GM23248 (cell line): ENCODE measurements around the gene ARMC10.

Experiments used
- EZH2 ChIP-seq: fragments of 200-600 bp; sonication (generic); IDR thresholded peaks from 2 replicates; pipeline ENCODE4 v1.6.1; 2018; ENCODE audit warnings: antibody characterized with exemption, mild to moderate bottlenecking; ENCODE audit not compliant: insufficient read depth, poor library complexity, severe bottlenecking
- EZH2phosphoT487 ChIP-seq: fragments of 200-600 bp; sonication (generic); IDR thresholded peaks from 2 replicates; pipeline ENCODE4 v1.6.1; 2018; ENCODE audit warnings: antibody characterized with exemption, moderate library complexity, mild to moderate bottlenecking, low read depth; ENCODE audit not compliant: insufficient read depth

GRCh38 chr7:103143868-103144267, 68.9 kb downstream of the ARMC10 start:
- TF ChIP-seq EZH2, result no peak
- no peak for TF ChIP-seq EZH2phosphoT487
